Activated T-cell treated with anti-CD3 and anti-CD28 coated beads for 24 hours (primary cell): ENCODE measurements around the gene NME9.
"Not testable (repeated sequence)": the region's sequence is repeated elsewhere in the genome, so short reads cannot be mapped to it uniquely, and the experiment has no call there.

Source experiments
- DNase-seq: peaks from one replicate; pipeline ENCODE4 v3.0.0-alpha.2; 2020; ENCODE audit warnings: low read depth

Gene NME9, protein sequence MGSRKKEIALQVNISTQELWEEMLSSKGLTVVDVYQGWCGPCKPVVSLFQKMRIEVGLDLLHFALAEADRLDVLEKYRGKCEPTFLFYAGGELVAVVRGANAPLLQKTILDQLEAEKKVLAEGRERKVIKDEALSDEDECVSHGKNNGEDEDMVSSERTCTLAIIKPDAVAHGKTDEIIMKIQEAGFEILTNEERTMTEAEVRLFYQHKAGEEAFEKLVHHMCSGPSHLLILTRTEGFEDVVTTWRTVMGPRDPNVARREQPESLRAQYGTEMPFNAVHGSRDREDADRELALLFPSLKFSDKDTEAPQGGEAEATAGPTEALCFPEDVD

DNA sequence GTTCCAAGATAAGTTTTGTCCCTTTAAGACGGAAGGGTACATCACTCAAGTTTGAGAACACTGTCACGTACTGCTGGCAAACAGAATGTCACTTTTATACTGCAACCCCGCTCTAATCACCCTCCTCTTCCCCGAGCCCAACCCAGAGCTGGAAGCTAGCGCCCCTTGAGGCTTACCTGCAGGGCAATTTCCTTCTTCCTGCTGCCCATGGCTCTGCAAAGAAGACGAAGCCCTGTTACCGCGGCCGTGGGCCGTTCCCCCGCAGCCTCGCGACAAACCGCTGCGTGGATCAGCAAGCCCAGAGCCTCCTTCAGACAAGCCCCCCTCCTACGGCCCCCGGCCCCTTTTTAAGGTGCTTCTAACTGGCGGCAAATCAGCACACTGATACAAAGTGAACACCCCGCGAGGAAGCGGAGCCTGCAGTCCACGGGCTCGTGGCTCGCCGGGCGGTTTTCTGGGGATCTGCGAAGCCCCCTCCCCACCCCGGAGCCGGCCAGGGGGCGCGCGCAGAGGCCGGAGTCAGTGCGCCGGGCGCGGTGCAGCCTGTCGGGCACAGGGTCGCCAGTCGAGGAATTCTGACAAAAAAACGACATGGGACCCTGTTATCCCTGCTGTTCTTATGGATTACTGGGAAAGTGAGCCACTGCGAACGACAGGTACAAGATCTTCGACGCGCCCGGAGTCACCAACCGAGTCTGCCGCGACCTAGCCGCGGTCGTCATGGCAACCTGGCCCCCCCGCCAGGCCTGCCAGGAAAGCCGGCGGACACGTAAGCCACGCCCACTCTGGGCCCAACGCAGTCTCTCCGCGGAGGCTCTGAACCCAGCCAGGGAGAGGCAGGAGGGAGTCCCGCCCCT is at the start of gene NME9:
TSS of gene NME9 (minus strand) at position 725 of the 857 bp plus-strand sequence. CDS start at position 209, 516 bp downstream.
- DNase-seq = peak; percentile 83

DNA sequence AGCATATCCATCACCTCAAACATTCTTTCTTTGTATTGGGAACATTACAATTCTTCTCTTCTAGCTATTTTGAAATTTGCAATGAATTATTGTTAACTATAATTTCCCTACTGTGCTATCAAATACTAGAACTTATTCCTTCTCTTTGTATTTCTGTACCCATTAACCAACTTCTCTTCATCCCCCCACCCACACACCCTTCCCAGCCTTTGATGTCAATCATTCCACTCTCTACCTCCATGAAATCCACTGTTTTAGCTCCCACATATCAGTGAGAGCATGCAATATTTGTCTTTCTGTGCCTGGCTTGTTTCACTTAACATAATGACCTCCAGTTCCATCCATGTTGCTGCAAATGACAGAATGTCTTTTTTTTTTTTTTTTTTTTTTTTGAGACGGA is 49.3 kb upstream of the NME9 start:
- DNase-seq = no peak

DNA sequence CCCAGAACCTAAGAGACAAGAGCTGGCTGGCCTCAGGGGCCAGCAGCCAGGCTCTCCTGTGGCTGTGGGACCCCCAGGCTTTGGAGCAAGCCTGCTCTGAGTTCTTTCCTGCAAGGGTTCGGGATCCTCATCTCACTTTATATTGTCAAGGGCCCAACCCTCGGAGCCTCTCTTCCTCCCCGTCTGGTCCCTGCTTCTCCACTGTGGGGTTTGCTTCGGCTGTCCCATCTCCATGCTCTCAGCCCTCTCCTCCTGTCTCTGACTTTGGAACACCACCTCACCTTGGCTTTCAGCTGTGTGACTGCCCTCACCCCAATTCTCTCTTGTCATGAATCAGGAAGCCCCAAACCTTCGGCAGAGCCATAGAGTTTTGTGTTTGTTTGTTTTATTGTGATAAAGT is 48.7 kb upstream of the NME9 start:
- DNase-seq = no peak

- no peak for DNase-seq
These were observed 48.2 kb upstream of the NME9 start for GRCh38 chr3:138377804-138378203.

DNA sequence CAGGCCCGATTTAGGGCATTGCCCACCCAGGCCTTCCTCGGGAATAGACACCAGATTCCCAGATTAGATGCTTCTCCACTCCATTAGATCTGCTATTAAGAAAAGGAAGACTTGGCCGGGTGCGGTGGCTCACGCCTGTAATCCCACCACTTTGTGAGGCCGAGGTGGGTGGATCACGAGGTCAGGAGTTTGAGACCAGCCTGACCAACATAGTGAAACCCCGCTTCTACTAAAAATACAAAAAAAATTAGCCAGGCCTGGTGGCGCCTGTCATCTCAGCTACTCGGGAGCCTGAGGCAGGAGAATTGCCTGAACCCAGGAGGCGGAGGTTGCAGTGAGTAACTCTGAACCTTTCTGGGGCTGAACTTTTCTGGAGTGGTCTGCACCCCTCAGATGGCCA is 47.6 kb upstream of the NME9 start:
- DNase-seq = not testable (repeated sequence)

GRCh38 chr3:138376663-138377062 is 47.0 kb upstream of the NME9 start:
- DNase-seq = no peak

DNA sequence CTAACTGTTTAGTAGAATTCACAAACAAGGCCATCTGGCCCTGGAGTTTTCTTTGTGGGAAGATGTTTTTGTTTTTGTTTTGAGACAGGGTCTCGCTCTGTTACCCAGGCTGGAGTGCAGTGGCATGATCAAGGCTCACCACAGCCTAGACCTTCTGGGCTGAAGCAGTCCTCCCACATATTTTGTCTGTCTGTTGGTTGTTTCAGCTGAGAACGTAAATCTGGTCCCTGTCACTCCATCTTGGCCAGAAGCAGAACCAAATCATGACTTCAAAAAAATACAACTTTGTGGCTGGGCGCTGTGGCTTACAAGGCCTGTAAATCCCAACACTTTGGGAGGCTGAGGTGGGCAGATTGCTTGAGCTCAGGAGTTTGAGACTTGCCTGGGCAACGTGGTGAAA is 45.8 kb upstream of the NME9 start:
- DNase-seq = no peak

- DNase-seq = no peak
These were observed 45.0 kb upstream of the NME9 start for GRCh38 chr3:138374573-138375134.

GRCh38 chr3:138373736-138374094 is 44.1 kb upstream of the NME9 start:
- DNase-seq = no peak

- DNase-seq = no peak
These were observed 43.6 kb upstream of the NME9 start for GRCh38 chr3:138373087-138373735.

DNA sequence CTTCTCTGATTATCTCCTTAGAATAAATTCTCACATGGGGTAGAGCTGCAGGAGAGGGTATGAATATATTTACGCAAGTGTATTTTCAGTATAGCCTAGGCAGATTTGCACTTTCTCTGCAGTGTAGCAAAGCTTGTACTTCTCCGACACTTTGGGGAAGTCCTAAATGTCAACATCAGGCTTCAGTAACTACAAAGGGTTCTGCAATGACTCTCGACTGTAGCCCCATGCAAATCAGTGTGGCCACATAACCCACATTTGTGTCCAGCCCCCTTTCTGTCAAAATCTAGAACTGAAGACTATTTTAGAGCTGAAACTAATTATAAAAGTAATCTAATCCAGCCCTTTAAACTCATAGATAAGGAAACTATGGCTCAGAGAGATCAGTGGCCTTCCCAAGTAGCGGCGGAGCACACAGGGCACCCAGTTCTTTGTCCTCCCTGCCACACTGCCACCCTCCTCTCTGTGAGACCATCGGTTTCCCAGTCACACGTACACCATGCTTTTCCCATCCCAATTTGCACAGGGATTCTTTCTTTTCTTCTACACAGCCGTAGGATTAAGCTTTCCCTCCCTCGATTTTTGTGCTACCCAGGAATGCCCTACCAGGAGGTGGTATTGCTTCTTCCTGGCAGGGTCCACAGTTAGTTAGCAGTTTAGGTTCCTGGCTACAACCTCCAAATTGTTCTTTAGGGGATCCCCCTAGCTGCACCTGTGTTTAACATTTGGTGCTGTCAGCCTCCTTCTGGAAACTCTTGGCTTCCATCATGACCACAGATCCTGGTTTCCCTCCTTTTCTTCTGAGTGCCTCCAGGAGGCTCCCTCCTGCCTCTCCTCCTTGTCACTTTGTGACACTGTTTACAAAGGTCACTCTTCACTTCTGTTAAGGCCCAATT is 41.7 kb upstream of the NME9 start:
- DNase-seq = no peak

GRCh38 chr3:138370321-138370720 is 40.7 kb upstream of the NME9 start:
- no peak for DNase-seq

DNA sequence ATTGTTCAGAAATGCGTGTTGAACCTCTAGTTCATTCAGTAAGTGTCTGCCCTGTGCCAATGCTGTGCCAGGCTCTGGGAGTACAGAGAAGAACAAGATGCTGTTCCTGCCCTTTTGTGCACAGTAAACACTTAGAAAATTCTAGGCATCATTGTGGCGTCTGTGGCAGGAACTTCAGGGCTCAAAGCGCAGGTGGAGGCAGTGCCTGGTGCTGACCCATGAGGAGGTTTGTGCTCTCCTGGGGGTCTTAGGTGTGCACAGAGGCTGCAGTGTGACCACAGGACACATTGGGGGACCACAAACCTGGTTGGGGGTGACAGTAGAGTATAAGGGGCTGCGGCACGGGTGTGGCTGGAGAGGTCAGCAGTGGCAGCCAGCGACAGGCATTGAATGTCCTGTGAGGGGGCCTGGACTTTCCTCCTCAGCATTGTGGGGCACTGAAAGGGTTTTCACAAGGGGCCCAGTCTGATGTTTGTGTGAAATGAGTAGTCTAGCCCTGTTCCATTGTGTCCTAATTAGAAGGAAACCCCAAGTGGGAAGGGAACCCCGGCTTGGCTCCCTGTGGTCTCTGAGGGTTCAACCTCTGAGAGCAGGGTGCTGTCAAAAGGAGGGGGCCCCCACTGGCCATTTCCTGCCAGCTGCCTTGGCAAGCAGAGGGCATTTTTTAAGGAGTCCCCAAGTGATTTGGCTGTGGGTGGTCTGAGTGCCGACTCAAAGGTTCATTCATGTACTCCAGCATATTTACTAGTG is 39.7 kb upstream of the NME9 start:
- no peak for DNase-seq

GRCh38 chr3:138367911-138368310 is 38.3 kb upstream of the NME9 start:
- DNase-seq = no peak

DNA sequence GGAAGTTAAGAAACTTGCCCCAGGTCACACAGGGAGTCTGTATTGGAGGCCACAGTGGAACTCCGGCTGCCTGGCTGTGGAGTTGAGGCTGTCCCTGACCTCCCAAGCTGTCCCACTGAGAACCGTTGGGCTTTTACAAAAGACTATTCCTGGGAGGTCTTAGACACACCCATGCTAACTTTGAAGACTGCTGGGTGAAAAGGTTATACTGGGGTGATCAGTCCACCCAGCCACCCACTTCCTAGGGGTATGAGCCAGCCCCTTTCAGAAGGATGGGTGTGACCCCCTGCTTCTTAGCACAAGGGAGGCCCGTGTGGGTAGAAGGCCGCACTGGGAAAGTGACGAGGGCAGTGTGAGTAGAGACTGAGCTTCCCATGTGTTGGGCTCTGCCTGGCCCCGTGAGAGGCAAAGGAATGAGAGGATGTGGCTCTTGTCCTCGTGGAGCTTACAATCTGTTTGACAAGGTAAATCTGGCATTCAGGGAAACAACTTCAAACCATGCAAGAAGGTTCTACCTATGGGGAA is 37.7 kb upstream of the NME9 start:
- no peak for DNase-seq

- DNase-seq = no peak
These were observed 36.5 kb upstream of the NME9 start for GRCh38 chr3:138366006-138366759.

GRCh38 chr3:138365253-138365555 is 35.6 kb upstream of the NME9 start:
- no peak for DNase-seq

DNA sequence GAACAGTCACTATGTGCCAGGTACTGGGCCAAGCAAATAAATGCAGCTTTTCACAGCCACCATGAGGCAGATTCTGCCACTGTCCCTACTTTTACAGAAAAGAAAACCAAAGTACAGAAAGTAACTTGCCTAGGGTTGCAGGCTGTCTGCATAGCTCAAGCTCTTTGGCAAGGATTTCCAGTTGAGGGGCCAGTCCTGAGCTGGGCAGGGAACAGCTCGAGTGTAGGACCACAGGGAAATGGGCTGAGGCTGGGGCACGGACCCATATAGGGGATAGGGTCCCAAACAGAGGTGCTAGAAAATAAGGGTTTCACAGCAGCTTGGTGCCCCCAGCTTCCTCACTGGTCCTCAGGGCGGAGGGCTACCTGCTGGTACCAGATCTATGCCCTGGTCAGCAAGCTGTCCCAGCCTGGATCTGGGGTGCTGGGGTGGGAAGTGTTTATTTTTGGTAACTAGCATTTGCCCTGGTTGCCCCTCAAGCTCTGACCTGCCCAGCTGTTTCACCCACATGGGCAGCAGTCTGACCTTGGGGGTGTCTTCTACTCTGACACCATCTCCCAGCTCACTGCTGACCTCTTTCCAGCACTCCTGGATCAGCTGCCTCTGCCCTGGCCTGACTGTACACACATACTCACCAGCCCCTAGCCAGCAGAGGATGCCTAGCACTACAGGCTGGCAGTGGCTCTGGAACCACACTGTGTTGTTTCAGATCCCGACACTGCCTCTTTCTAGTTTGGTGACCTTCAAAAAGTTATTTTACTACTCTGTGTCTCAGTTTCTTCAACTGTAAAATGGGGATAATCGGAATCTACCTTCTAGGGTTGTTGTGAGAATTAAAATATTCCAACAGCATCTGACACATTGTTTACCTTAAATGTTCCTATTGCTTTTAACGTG is 35.0 kb upstream of the NME9 start:
- no peak for DNase-seq

- no peak for DNase-seq
These were observed 33.7 kb upstream of the NME9 start for GRCh38 chr3:138363322-138363721.
